NCI-H345 (cell line): ENCODE data around the gene SRSF5.
"Not testable (repeated sequence)": the region's sequence is repeated elsewhere in the genome, so short reads cannot be mapped to it uniquely, and the experiment has no call there.

Experiments
- DNase-seq: peaks from one replicate; lab custom pipeline; 2025; lab: John Stamatoyannopoulos, UW

The SRSF5 gene

DNA sequence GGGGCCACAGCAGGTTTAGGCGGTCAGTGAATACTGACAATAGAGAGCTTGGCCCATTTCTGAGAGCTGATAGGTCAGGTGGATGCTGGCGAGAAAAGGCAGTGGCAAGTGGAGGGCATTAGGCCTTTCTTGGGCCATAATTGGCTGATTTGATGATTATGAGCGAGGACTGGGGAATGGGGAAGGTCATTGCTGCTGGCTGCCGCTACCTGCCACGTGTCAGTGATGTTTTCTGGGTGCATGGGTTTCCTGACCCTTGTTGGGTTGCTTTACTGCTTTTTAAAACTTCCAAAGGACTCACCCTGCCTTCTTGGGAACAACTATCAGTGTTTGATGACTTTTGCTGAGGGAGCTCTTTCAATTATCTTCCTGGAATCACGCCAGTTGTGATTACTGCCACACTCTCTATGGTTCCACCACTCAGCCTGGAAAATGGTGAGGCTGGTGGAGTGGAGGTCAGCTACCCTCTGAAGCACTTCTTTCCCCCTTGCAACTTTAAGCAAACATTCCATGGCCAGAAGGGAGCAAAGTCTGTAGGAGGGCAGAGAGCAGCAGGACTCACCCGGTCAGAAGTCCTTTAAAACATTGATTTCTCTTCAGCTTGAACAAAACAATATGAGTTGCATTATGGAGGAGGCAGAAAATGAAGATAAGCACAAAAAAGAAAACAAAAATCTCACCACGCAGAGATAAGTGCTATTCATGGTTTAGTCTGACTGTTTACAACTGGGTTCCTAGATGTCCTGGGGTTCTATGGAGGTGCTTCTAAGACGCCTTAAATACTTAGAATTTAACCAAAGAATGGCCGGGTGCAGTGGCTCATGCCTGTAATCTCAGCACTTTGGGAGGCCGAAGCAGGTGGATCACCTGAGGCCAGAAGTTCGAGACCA lies 42.2 kb downstream of the SRSF5 start:
- DNase-seq: no peak

DNA sequence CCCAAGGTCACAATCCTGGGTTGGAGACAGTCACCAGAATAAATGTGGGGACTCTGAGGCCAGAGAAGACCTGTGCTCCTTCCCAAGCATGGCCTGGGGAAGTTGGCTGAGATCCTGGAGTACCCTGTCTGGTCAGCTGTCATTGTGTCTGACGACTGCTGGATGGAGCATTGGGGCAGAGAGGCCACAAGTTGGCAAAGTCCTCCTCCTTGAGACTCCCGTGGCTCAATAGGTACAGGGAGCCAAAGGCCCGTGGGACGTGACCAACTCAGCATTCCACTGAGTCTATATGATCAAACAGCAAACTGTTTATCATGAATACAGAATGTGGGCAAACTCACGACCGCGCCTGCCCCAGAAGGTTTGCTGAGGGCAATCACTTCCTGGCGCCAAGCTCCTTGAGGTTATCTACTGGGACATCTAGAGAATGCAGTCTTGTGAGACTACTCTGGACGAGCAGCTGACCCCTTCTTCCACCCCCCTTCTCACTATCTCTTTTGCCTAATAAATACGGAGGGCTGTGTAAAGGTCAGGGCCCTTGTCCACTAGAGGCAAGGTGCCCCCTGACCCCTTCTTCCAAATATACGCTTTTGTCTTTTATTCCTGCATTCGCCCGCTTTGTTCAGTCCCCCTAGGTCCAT lies 44.4 kb downstream of the SRSF5 start:
- no peak for DNase-seq

DNA sequence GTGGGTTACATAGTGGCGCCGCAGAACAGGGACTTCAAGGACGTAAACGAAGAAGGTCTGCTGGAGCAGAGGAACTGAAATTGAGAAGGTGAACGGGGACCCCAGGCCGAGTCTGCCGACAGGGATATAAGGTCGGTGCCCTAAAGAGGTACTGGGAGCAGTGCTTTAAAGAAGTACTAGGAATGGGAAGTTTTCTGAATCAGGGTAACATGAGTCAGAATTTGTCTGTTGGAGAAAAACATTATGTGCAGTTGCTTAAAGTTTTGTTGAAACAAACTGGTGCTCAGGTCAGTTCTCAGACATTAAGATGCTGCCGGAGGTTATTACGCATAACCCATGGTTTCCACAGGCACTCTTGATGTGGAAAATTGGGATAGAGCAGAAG lies 44.9 kb downstream of the SRSF5 start:
- DNase-seq: no peak

- DNase-seq: no peak
Observed at GRCh38 chr14:69812711-69813110, 45.8 kb downstream of the SRSF5 start.

DNA sequence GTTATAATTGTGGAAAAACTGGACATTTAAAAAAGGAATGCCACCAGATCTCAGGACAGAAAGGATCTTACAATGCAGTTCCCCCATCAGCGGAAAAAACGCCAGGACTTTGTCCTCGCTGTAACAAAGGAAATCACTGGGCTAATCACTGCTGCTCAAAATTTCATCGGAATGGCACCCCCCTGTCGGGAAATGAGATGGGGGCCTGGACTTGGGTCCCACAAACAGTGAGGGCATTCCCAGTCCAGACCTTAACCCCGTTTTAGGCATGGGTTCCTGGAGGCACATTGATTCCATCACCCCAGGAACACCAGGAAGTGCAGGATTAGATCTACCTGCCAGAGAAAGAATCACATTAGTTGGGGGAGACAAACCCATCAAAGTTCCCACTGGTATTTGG lies 46.4 kb downstream of the SRSF5 start:
- not testable (repeated sequence) for DNase-seq

DNA sequence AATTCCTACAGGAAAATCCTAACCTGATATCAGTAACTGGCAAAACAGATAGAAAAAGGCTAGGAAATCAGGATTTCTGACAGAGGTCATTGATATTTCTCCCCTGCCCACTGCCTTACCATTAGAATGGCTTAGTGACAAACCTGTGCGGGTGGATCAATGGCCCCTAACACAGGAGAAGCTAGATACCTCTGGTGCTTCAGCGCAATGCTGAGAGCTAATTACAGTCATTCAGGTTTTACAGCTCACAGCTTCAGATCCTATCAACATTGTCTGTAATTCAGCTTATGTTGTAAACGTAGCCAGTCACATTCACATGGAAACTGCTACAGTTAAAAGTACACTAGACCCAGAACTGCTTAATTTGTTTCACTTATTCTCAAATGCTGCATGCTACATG lies 47.5 kb downstream of the SRSF5 start:
- DNase-seq: no peak

DNA sequence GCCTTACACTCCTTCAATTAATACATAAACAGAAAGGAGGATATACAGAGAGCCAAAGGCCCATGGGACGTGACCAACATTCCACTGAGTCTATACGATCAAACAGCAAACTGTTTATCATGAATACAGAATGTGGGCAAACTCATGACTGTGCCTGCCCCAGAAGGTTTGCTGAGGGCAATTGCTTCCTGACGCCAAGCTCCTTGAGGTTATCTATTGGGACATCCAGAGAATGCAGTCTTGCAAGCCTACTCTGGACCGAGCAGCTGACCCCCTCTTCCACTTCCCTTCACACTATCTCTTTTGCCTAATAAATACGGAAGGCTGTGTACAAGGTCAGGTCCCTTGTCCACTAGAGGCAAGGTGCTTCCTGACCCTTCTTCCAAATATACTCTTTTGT lies 48.6 kb downstream of the SRSF5 start:
- DNase-seq: no peak

GRCh38 chr14:69816216-69816615 lies 49.3 kb downstream of the SRSF5 start:
- DNase-seq: no peak

- peak; percentile 82 for DNase-seq
Observed at GRCh38 chr14:69818758-69819191, 51.8 kb downstream of the SRSF5 start.

GRCh38 chr14:69819607-69820006 lies 52.7 kb downstream of the SRSF5 start:
- no peak for DNase-seq

DNA sequence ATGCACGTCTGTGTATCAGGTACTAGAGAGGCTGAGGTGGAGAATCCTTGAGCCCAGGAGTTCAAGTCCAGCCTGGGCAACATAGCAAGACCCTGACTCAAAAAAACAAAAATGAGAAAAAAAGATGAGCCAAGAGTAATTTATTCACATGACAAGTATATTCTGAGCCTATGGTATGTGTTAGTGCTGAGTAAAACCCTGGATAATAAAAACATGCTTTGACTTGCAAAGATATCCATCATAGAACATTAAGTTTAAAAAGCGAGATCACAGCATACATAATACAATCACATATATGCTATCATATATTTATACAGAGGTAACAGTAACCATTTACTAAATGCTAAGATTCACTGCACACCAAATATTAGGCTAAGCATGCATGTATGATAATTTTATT lies 54.0 kb downstream of the SRSF5 start:
- DNase-seq: no peak
